Stimulated activated CD4-positive, alpha-beta T cell treated with anti-CD3 and anti-CD28 coated beads, Interleukin-12 subunit alpha, Interleukin-12 subunit beta, amount 100 ng/mL, for 48 hours (primary cell): ENCODE measurements around the gene CNP.

Source experiments
- DNase-seq, 3 donors: peaks; one replicate each; pipeline ENCODE4 v3.0.0-alpha.2; 2020; ENCODE audit warnings: low read depth in 2 of 3, low spot score in 1 of 3

CNP gene

DNA sequence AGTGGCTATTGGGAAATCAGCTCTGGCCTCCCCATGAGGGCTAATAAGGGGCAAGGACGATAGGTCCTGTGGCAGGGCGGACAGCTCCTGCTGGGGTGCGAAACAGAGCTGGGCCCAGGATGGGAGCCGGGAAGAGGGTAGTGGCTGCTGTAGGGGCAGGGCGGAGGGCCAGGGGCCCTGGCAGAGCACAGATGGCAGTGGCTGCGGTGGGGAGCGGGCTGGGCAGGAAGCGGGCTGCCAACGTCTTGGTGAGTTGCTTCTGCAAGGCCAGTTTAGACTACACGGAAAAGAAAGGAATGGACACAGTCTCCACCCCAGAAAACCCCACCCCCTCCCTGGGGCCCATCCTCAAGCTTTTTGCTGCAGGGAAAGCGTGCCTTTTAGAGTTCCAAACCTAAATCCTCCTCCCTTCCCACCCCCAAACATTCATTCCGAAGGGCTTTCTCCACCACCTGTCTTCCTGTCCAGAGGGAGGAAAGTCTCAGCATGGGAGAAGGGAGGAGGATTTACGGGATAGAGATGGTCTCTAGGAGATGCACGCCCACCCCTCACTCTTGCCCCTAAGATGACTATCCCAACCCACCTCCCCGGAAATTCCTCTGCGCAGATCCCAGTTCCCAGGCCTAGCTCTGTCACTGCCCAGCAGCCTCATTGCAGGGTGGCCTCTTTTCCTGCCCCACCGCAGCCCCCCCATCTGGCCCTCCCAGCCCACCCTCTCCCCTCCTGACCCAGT lies 60.4 kb downstream of the CNP start:
- DNase-seq = no peak
